ENCODE data around the gene JOSD1. TPM values are rescaled to one million over a fixed set of nuclear protein-coding genes. Genes with fewer than 3 reads are reported as not detected.

The JOSD1 gene
- total and polyA plus RNA-seq, 2 experiments from 2014 or later = 18.6 to 104 TPM

- no peak for DNase-seq (ENCODE audit: low spot score)
- Histone ChIP-seq H3K36me3 (replicated peaks; ENCODE audit: insufficient read depth, low read depth) (no peaks in the 10 kb centered on the region), H3K27ac (no peak overlapping the region), H3K4me2 (no peak overlapping the region), H3K27me3 (no peaks in the 10 kb centered on the region), H3K9me3 (ENCODE audit: low read depth) (no peaks in the 10 kb centered on the region), H3K79me2 (peaks cover 15% of the 10 kb centered on the region), H3K9me2 (replicated peaks; ENCODE audit: insufficient read depth) (no peaks in the 10 kb centered on the region), H3K4me1 (ENCODE audit: insufficient read depth) (peaks cover 4% of the 10 kb centered on the region), H4K20me1 (ENCODE audit: insufficient read depth, poor library complexity, severe bottlenecking) (peaks cover 7% of the 10 kb centered on the region), H2AFZ (no peak overlapping the region), H3K4me3 (no peak overlapping the region)
- TF ChIP-seq CTCF (IDR thresholded peaks at IDR 0.05; ENCODE audit: poor library complexity) (no peak), EZH2phosphoT487 (IDR thresholded peaks at IDR 0.05; ENCODE audit: low read depth, severe bottlenecking, unreplicated experiment) (no peak), EZH2 (IDR thresholded peaks at IDR 0.05; ENCODE audit: borderline replicate concordance) (no peak)
- WGBS (ENCODE audit: low lambda C conversion rate, missing lambda C conversion rate) = 95% methylated on average over 7 of the region's 7 CpGs
Measured at GRCh38 chr22:38721551-38721950, 20.8 kb upstream of the JOSD1 start.

GRCh38 chr22:38720350-38720749 is 19.6 kb upstream of the JOSD1 start:
- Histone ChIP-seq H3K79me2 (peaks cover 21% of the 10 kb centered on the region), H3K9me2 (replicated peaks; ENCODE audit: insufficient read depth) (no peaks in the 10 kb centered on the region), H3K27me3 (no peaks in the 10 kb centered on the region), H3K9me3 (ENCODE audit: low read depth) (no peaks in the 10 kb centered on the region), H3K36me3 (replicated peaks; ENCODE audit: insufficient read depth, low read depth) (no peaks in the 10 kb centered on the region), H3K27ac (no peak overlapping the region), H2AFZ (no peak overlapping the region), H4K20me1 (ENCODE audit: insufficient read depth, poor library complexity, severe bottlenecking) (peaks cover 11% of the 10 kb centered on the region), H3K4me3 (no peak overlapping the region), H3K4me2 (no peak overlapping the region), H3K4me1 (ENCODE audit: insufficient read depth) (peaks cover 4% of the 10 kb centered on the region)
- DNase-seq (ENCODE audit: low spot score) = no peak
- TF ChIP-seq EZH2 (IDR thresholded peaks at IDR 0.05; ENCODE audit: borderline replicate concordance) = no peak
- no peak for TF ChIP-seq EZH2phosphoT487 (IDR thresholded peaks at IDR 0.05; ENCODE audit: low read depth, severe bottlenecking, unreplicated experiment)
- TF ChIP-seq CTCF (IDR thresholded peaks at IDR 0.05; ENCODE audit: poor library complexity) = no peak
- 94% methylated on average over 3 of the region's 3 CpGs for WGBS (ENCODE audit: low lambda C conversion rate, missing lambda C conversion rate)

GRCh38 chr22:38719196-38719595 is 18.5 kb upstream of the JOSD1 start:
- no peaks in the 10 kb centered on the region for H3K9me3 ChIP-seq (ENCODE audit: low read depth)
- WGBS (ENCODE audit: low lambda C conversion rate, missing lambda C conversion rate) = 98% methylated on average over 6 of the region's 6 CpGs
- no peaks in the 10 kb centered on the region for H3K27me3 ChIP-seq
- H3K4me3 ChIP-seq = no peak overlapping the region
- peaks cover 4% of the 10 kb centered on the region for H3K4me1 ChIP-seq (ENCODE audit: insufficient read depth)
- H3K4me2 ChIP-seq = no peak overlapping the region
- no peak overlapping the region for H2AFZ ChIP-seq
- DNase-seq (ENCODE audit: low spot score) = no peak
- H3K36me3 ChIP-seq (replicated peaks; ENCODE audit: insufficient read depth, low read depth) = no peaks in the 10 kb centered on the region
- H4K20me1 ChIP-seq (ENCODE audit: insufficient read depth, poor library complexity, severe bottlenecking) = peaks cover 22% of the 10 kb centered on the region
- TF ChIP-seq CTCF (IDR thresholded peaks at IDR 0.05; ENCODE audit: poor library complexity) = no peak
- H3K79me2 ChIP-seq = peaks cover 32% of the 10 kb centered on the region
- peak overlapping the region; percentile 10 for H3K27ac ChIP-seq
- no peaks in the 10 kb centered on the region for H3K9me2 ChIP-seq (replicated peaks; ENCODE audit: insufficient read depth)

GRCh38 chr22:38718414-38718813 is 17.7 kb upstream of the JOSD1 start:
- H3K9me2 ChIP-seq (replicated peaks; ENCODE audit: insufficient read depth) = no peaks in the 10 kb centered on the region
- DNase-seq (ENCODE audit: low spot score) = peak; percentile 86
- peaks cover 29% of the 10 kb centered on the region for H4K20me1 ChIP-seq (ENCODE audit: insufficient read depth, poor library complexity, severe bottlenecking)
- H3K79me2 ChIP-seq = peaks cover 40% of the 10 kb centered on the region
- peak; percentile 29 for TF ChIP-seq CTCF (IDR thresholded peaks at IDR 0.05; ENCODE audit: poor library complexity)
- TF ChIP-seq EZH2 (IDR thresholded peaks at IDR 0.05; ENCODE audit: borderline replicate concordance) = no peak
- no peak for TF ChIP-seq EZH2phosphoT487 (IDR thresholded peaks at IDR 0.05; ENCODE audit: low read depth, severe bottlenecking, unreplicated experiment)
- no peak overlapping the region for H3K4me2 ChIP-seq
- peak overlapping the region; percentile 36 for H3K27ac ChIP-seq
- H3K4me3 ChIP-seq = no peak overlapping the region
- H3K27me3 ChIP-seq = no peaks in the 10 kb centered on the region
- no peaks in the 10 kb centered on the region for H3K36me3 ChIP-seq (replicated peaks; ENCODE audit: insufficient read depth, low read depth)
- no peaks in the 10 kb centered on the region for H3K9me3 ChIP-seq (ENCODE audit: low read depth)
- no peak overlapping the region for H2AFZ ChIP-seq
- H3K4me1 ChIP-seq (ENCODE audit: insufficient read depth) = peaks cover 4% of the 10 kb centered on the region
- 48% methylated on average over 6 of the region's 6 CpGs for WGBS (ENCODE audit: low lambda C conversion rate, missing lambda C conversion rate)
